ENCODE data around the gene LDAH.

Gene LDAH

GRCh38 chr2:20678780-20679179 lies 144.1 kb downstream of the LDAH start:
- Histone ChIP-seq H4K20me1 (ENCODE audit: insufficient read depth, low read length) (no peaks in the 10 kb centered on the region), H3K9me3 (ENCODE audit: insufficient read depth, low read length, severe bottlenecking) (no peaks in the 10 kb centered on the region), H3K27me3 (ENCODE audit: insufficient read depth, low read length, poor library complexity) (no peaks in the 10 kb centered on the region), H3K27ac (ENCODE audit: low read length) (no peak overlapping the region), H3K4me2 (ENCODE audit: insufficient read depth, low read length) (no peak overlapping the region), H3K4me3 (ENCODE audit: low read depth in 1 of 2, low read length in 2 of 2) (no peak overlapping the region), H2AFZ (ENCODE audit: low read depth, low read length) (no peak overlapping the region), H3K9ac (ENCODE audit: low read depth, low read length) (no peak overlapping the region), H3K79me2 (ENCODE audit: insufficient read depth, low read length) (no peaks in the 10 kb centered on the region), H3K36me3 (ENCODE audit: insufficient read depth, low read length) (peaks cover 3% of the 10 kb centered on the region; the same call in 1 of the 2 replicates), H3K4me1 (ENCODE audit: insufficient read depth, low read length) (no peaks in the 10 kb centered on the region)
- DNase-seq (no peak), ATAC-seq (ENCODE audit: insufficient read depth, low read depth) (no peak)
- TF ChIP-seq EZH2 (IDR thresholded peaks at IDR 0.05; ENCODE audit: borderline replicate concordance, low read depth, low read length, severe bottlenecking) = no peak
- TF ChIP-seq, protein P1, sequence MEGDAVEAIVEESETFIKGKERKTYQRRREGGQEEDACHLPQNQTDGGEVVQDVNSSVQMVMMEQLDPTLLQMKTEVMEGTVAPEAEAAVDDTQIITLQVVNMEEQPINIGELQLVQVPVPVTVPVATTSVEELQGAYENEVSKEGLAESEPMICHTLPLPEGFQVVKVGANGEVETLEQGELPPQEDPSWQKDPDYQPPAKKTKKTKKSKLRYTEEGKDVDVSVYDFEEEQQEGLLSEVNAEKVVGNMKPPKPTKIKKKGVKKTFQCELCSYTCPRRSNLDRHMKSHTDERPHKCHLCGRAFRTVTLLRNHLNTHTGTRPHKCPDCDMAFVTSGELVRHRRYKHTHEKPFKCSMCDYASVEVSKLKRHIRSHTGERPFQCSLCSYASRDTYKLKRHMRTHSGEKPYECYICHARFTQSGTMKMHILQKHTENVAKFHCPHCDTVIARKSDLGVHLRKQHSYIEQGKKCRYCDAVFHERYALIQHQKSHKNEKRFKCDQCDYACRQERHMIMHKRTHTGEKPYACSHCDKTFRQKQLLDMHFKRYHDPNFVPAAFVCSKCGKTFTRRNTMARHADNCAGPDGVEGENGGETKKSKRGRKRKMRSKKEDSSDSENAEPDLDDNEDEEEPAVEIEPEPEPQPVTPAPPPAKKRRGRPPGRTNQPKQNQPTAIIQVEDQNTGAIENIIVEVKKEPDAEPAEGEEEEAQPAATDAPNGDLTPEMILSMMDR (IDR thresholded peaks at IDR 0.05; ENCODE audit: borderline replicate concordance, extremely low read depth, low read length, poor library complexity, severe bottlenecking) = no peak

- no peak overlapping the region for H3K9ac ChIP-seq (ENCODE audit: low read depth, low read length)
- no peaks in the 10 kb centered on the region for H3K27me3 ChIP-seq (ENCODE audit: insufficient read depth, low read length, poor library complexity)
- no peaks in the 10 kb centered on the region for H3K36me3 ChIP-seq (ENCODE audit: insufficient read depth, low read length)
- TF ChIP-seq, protein P1 (IDR thresholded peaks at IDR 0.05; ENCODE audit: borderline replicate concordance, extremely low read depth, low read length, poor library complexity, severe bottlenecking) = no peak
- no peak for TF ChIP-seq EZH2 (IDR thresholded peaks at IDR 0.05; ENCODE audit: borderline replicate concordance, low read depth, low read length, severe bottlenecking)
- DNase-seq = no peak
- H2AFZ ChIP-seq (ENCODE audit: low read depth, low read length) = no peak overlapping the region
- H3K4me3 ChIP-seq (ENCODE audit: low read depth in 1 of 2, low read length in 2 of 2) = no peak overlapping the region
- no peak for ATAC-seq (ENCODE audit: insufficient read depth, low read depth)
- no peaks in the 10 kb centered on the region for H4K20me1 ChIP-seq (ENCODE audit: insufficient read depth, low read length)
- H3K79me2 ChIP-seq (ENCODE audit: insufficient read depth, low read length) = no peaks in the 10 kb centered on the region
- no peak overlapping the region for H3K4me2 ChIP-seq (ENCODE audit: insufficient read depth, low read length)
- no peak overlapping the region for H3K27ac ChIP-seq (ENCODE audit: low read length)
- H3K9me3 ChIP-seq (ENCODE audit: insufficient read depth, low read length, severe bottlenecking) = no peaks in the 10 kb centered on the region
- no peaks in the 10 kb centered on the region for H3K4me1 ChIP-seq (ENCODE audit: insufficient read depth, low read length)
Observed at GRCh38 chr2:20678086-20678395, 144.9 kb downstream of the LDAH start.

GRCh38 chr2:20677301-20678085 lies 145.4 kb downstream of the LDAH start:
- Histone ChIP-seq H4K20me1 (ENCODE audit: insufficient read depth, low read length) (no peaks in the 10 kb centered on the region), H2AFZ (ENCODE audit: low read depth, low read length) (no peak overlapping the region), H3K4me2 (ENCODE audit: insufficient read depth, low read length) (no peak overlapping the region), H3K9me3 (ENCODE audit: insufficient read depth, low read length, severe bottlenecking) (no peaks in the 10 kb centered on the region), H3K4me1 (ENCODE audit: insufficient read depth, low read length) (no peaks in the 10 kb centered on the region), H3K27me3 (ENCODE audit: insufficient read depth, low read length, poor library complexity) (no peaks in the 10 kb centered on the region), H3K79me2 (ENCODE audit: insufficient read depth, low read length) (no peaks in the 10 kb centered on the region), H3K27ac (ENCODE audit: low read length) (no peak overlapping the region), H3K4me3 (ENCODE audit: low read depth in 1 of 2, low read length in 2 of 2) (no peak overlapping the region), H3K36me3 (ENCODE audit: insufficient read depth, low read length) (no peaks in the 10 kb centered on the region), H3K9ac (ENCODE audit: low read depth, low read length) (no peak overlapping the region)
- no peak for TF ChIP-seq EZH2 (IDR thresholded peaks at IDR 0.05; ENCODE audit: borderline replicate concordance, low read depth, low read length, severe bottlenecking)
- TF ChIP-seq, protein P1 (IDR thresholded peaks at IDR 0.05; ENCODE audit: borderline replicate concordance, extremely low read depth, low read length, poor library complexity, severe bottlenecking) = no peak
- DNase-seq (no peak), ATAC-seq (ENCODE audit: insufficient read depth, low read depth) (no peak)

Data from DND-41 (cell line).